GM12873 (cell line): ENCODE results near the gene IRF3.

Experiments used
- CTCF ChIP-seq: IDR thresholded peaks from 2 replicates; pipeline ENCODE4 v1.5.1; 2012; ENCODE audit warnings: low read depth, mild to moderate bottlenecking, moderate library complexity, low read length, control low read depth; ENCODE audit not compliant: insufficient read depth; ENCODE audit errors: missing control alignments

IRF3 gene

GRCh38 chr19:49686503-49687088, 20.9 kb upstream of the IRF3 start:
- no peak for TF ChIP-seq CTCF

GRCh38 chr19:49685845-49686332, 20.2 kb upstream of the IRF3 start:
- TF ChIP-seq CTCF: no peak

GRCh38 chr19:49684983-49685553, 19.4 kb upstream of the IRF3 start:
- TF ChIP-seq CTCF: no peak

- peak; percentile 66 for TF ChIP-seq CTCF
These were observed 18.8 kb upstream of the IRF3 start for GRCh38 chr19:49684251-49684982.

- TF ChIP-seq CTCF: no peak
These were observed 18.2 kb upstream of the IRF3 start for GRCh38 chr19:49683814-49684250.

- no peak for TF ChIP-seq CTCF
These were observed 16.6 kb upstream of the IRF3 start for GRCh38 chr19:49682274-49682673.

- no peak for TF ChIP-seq CTCF
These were observed 16.2 kb upstream of the IRF3 start for GRCh38 chr19:49681830-49682229.
